Loucy (cell line): ENCODE data around the gene ZSCAN30.

Experiments
- EZH2phosphoT487 ChIP-seq: fragments of 200-600 bp; IDR thresholded peaks from 2 replicates; pipeline ENCODE4 v1.6.1; 2018; ENCODE audit warnings: antibody characterized with exemption, mild to moderate bottlenecking, moderate library complexity, borderline replicate concordance
- TF ChIP-seq, protein P1 (sequence below): fragments of 200-600 bp; sonication (generic); conservative IDR thresholded peaks from 2 replicates; pipeline ENCODE4 v1.5.1; 2014; ENCODE audit warnings: mild to moderate bottlenecking, antibody characterized with exemption, low read length

DNA sequence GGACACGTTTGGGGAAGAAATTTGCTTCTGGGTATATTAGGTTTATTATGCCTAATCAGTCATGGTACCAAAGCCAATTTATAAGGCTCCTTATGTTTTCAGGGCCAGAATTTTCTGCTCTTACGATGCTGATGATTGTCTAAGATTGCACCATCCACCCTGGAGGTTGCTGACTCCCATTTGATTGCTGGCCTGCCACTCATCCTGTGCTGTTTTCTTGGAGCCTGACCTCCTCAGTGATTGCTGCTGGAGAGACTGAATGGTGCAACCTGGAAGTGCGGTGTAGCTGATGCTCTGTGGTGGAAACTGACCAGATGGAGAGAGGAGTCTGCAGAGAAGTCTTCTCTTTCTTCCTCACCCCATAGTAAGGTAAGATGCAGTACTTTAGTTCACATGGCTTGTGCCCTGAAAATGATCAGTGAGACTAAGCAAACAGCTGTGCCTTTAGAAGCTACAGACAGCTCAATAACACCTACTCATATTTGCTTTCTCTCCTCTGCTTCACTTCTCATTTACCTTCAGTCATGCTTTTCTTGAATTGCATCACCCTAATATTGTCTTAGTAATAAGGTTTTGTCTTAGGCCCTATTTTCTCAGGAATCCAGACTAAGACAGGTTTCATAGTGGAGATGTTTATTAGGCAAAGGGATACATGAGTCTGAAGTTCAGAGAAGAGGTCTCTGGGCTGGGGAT is 36.8 kb upstream of the ZSCAN30 start:
- TF ChIP-seq, protein P1, sequence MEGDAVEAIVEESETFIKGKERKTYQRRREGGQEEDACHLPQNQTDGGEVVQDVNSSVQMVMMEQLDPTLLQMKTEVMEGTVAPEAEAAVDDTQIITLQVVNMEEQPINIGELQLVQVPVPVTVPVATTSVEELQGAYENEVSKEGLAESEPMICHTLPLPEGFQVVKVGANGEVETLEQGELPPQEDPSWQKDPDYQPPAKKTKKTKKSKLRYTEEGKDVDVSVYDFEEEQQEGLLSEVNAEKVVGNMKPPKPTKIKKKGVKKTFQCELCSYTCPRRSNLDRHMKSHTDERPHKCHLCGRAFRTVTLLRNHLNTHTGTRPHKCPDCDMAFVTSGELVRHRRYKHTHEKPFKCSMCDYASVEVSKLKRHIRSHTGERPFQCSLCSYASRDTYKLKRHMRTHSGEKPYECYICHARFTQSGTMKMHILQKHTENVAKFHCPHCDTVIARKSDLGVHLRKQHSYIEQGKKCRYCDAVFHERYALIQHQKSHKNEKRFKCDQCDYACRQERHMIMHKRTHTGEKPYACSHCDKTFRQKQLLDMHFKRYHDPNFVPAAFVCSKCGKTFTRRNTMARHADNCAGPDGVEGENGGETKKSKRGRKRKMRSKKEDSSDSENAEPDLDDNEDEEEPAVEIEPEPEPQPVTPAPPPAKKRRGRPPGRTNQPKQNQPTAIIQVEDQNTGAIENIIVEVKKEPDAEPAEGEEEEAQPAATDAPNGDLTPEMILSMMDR = no peak
- TF ChIP-seq EZH2phosphoT487 = no peak
